MM.1S (cell line): Measurements from ENCODE around the gene STX17.

ENCODE experiments used
- DNase-seq: peaks from one replicate; pipeline ENCODE4 v3.0.0-alpha.2; 2015
- H2AFZ ChIP-seq: fragments of 300-600 bp; sonication (generic); 2 replicates; pipeline ENCODE4 v1.6.0; 2016; ENCODE audit warnings: antibody characterized with exemption, low read length
- H3F3A ChIP-seq: fragments of 300-600 bp; sonication (generic); 2 replicates; pipeline ENCODE4 v1.6.1; 2016; ENCODE audit warnings: mild to moderate bottlenecking, antibody characterized with exemption, low read length, moderate library complexity, mixed read lengths; ENCODE audit not compliant: insufficient read depth
- H3K27ac ChIP-seq: fragments of 300-600 bp; sonication (generic); 2 replicates; pipeline ENCODE4 v1.5.1; 2016; ENCODE audit warnings: mild to moderate bottlenecking, low read length
- H3K27me3 ChIP-seq: fragments of 300-600 bp; sonication (generic); replicated peaks from 2 replicates; pipeline ENCODE4 v1.6.0; 2016; ENCODE audit warnings: low read length; ENCODE audit not compliant: insufficient read depth
- H3K36me3 ChIP-seq: fragments of 300-600 bp; sonication (generic); replicated peaks from 2 replicates; pipeline ENCODE4 v1.6.1; 2016; ENCODE audit warnings: mild to moderate bottlenecking, low read length, mixed read lengths; ENCODE audit not compliant: insufficient read depth
- H3K4me1 ChIP-seq: fragments of 300-600 bp; sonication (generic); 2 replicates; pipeline ENCODE4 v1.6.1; 2016; ENCODE audit warnings: low read length, mixed read lengths
- H3K4me2 ChIP-seq: fragments of 300-600 bp; sonication (generic); 2 replicates; pipeline ENCODE4 v1.6.0; 2016; ENCODE audit warnings: low read depth, low read length
- H3K4me3 ChIP-seq: fragments of 300-600 bp; sonication (generic); 2 replicates; pipeline ENCODE4 v1.5.1; 2016; ENCODE audit warnings: low read length, mixed read lengths
- H3K79me2 ChIP-seq: fragments of 300-600 bp; sonication (generic); 2 replicates; pipeline ENCODE4 v1.6.1; 2016; ENCODE audit warnings: mixed run types, low read length, mixed read lengths
- H3K9ac ChIP-seq: fragments of 300-600 bp; sonication (generic); 2 replicates; pipeline ENCODE4 v1.6.1; 2016; ENCODE audit warnings: low read length, mixed read lengths
- H3K9me2 ChIP-seq: fragments of 300-600 bp; sonication (generic); replicated peaks from 2 replicates; pipeline ENCODE4 v1.6.1; 2016; ENCODE audit warnings: mild to moderate bottlenecking, low read length, mixed read lengths; ENCODE audit not compliant: insufficient read depth
- H3K9me3 ChIP-seq: fragments of 300-600 bp; sonication (generic); replicated peaks from 2 replicates; pipeline ENCODE4 v1.6.1; 2016; ENCODE audit warnings: mild to moderate bottlenecking, low read length, mixed read lengths; ENCODE audit not compliant: insufficient read depth
- H4K20me1 ChIP-seq: fragments of 300-600 bp; sonication (generic); 2 replicates; pipeline ENCODE4 v1.6.1; 2016; ENCODE audit warnings: mild to moderate bottlenecking, low read length, moderate library complexity, mixed read lengths; ENCODE audit not compliant: insufficient read depth
- EZH2 ChIP-seq: fragments of 300-600 bp; sonication (generic); optimal IDR thresholded peaks from 2 replicates; pipeline ENCODE3; 2017; ENCODE audit warnings: low read depth, mild to moderate bottlenecking, antibody characterized with exemption, low read length, mixed read lengths
- EZH2phosphoT487 ChIP-seq: fragments of 300-600 bp; sonication (generic); IDR thresholded peaks from 2 replicates; pipeline ENCODE4 v1.6.1; 2018; ENCODE audit warnings: antibody characterized with exemption, low read length
- TF ChIP-seq, protein P1 (sequence below): fragments of 300-600 bp; sonication (generic); IDR thresholded peaks from 2 replicates; pipeline ENCODE4 v1.5.1; 2016; ENCODE audit warnings: antibody characterized with exemption, low read length, mixed read lengths

Gene STX17

DNA sequence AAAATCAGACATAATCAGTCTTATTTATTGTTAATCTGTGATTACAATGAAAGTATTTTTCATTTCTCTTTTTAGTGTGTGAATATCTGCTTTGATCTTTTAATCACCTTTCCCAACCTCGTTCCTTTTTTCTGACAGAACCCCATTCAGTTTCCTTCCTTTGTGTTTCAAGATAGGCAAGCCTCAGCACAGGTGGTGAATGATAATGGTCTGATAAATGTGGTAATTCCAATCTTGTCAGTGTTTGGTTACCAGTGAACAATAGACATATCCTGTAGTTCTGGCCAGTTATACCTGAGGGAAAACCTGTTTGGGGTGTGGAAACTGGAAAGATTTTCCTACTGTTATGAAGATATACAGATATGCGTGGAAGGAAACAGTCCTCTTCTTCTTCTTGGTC is 13.5 kb downstream of the STX17 start:
- H3K36me3 ChIP-seq, result no peaks in the 10 kb centered on the region; the same call in 1 of the 2 replicates
- H3K9ac ChIP-seq, result no peak overlapping the region
- H4K20me1 ChIP-seq, result no peaks in the 10 kb centered on the region

DNA sequence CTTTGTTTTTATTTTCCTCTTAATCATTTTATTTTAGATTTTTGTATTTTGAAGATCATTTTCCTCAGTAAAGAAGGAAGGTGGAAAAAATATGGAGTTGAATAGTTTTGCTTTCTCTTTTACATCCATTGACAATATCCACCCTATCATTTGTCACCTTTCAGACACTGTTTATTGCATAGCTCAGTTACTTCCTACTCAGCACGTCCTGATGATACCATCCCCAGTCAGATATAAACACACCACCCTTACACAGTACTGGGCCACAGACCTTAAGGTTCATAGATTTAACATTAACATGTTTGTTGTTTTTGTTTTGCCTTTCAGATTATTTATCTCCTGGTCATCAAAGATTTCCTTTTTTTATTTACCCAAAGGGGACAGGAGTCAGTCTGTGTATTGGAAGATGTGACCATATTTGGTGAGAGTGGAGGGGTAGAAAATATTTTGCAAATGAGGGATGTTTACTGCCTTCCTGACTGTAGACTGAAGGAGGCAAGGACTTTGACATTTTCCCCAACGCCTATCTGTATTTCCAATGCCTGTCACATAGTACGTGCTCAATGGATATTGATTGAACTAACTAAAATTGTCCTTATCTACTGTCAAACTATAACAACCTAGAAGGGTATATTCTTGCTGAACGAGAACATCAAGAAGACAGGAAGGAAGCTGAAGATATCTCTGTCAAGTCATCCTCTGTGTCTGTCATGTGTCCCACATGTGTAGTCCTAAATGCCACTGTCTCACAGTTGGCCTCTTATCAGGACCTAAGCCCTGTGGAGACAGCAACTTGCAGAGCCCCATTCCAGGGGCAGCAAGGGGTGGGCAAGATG is 15.6 kb downstream of the STX17 start:
- H3K9me3 ChIP-seq, result no peaks in the 10 kb centered on the region
- H3K36me3 ChIP-seq, result no peaks in the 10 kb centered on the region; the same call in 1 of the 2 replicates
- H3K4me3 ChIP-seq, result no peak overlapping the region
- H3K9ac ChIP-seq, result no peak overlapping the region
- H3F3A ChIP-seq, result no peaks in the 10 kb centered on the region
- H3K4me2 ChIP-seq, result no peak overlapping the region
- H3K27ac ChIP-seq, result no peak overlapping the region
- H4K20me1 ChIP-seq, result no peaks in the 10 kb centered on the region
- no peaks in the 10 kb centered on the region for H3K9me2 ChIP-seq
- no peaks in the 10 kb centered on the region for H3K79me2 ChIP-seq
- H2AFZ ChIP-seq, result no peak overlapping the region
- DNase-seq, result no peak
- H3K4me1 ChIP-seq, result no peaks in the 10 kb centered on the region
- TF ChIP-seq, protein P1, sequence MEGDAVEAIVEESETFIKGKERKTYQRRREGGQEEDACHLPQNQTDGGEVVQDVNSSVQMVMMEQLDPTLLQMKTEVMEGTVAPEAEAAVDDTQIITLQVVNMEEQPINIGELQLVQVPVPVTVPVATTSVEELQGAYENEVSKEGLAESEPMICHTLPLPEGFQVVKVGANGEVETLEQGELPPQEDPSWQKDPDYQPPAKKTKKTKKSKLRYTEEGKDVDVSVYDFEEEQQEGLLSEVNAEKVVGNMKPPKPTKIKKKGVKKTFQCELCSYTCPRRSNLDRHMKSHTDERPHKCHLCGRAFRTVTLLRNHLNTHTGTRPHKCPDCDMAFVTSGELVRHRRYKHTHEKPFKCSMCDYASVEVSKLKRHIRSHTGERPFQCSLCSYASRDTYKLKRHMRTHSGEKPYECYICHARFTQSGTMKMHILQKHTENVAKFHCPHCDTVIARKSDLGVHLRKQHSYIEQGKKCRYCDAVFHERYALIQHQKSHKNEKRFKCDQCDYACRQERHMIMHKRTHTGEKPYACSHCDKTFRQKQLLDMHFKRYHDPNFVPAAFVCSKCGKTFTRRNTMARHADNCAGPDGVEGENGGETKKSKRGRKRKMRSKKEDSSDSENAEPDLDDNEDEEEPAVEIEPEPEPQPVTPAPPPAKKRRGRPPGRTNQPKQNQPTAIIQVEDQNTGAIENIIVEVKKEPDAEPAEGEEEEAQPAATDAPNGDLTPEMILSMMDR, result no peak
- TF ChIP-seq EZH2phosphoT487 (no peak), EZH2 (no peak)
- no peaks in the 10 kb centered on the region for H3K27me3 ChIP-seq

More for the DNA sequence above, 13.5 kb downstream of the STX17 start:
- Histone ChIP-seq H3K4me3 (no peak overlapping the region), H3K27ac (no peak overlapping the region), H3K4me1 (no peaks in the 10 kb centered on the region), H3K27me3 (no peaks in the 10 kb centered on the region), H3K79me2 (no peaks in the 10 kb centered on the region), H2AFZ (no peak overlapping the region), H3F3A (no peaks in the 10 kb centered on the region), H3K4me2 (no peak overlapping the region), H3K9me3 (no peaks in the 10 kb centered on the region), H3K9me2 (no peaks in the 10 kb centered on the region)
- TF ChIP-seq EZH2, result no peak
- TF ChIP-seq EZH2phosphoT487, result no peak
- TF ChIP-seq, protein P1, result no peak
- no peak for DNase-seq

DNA sequence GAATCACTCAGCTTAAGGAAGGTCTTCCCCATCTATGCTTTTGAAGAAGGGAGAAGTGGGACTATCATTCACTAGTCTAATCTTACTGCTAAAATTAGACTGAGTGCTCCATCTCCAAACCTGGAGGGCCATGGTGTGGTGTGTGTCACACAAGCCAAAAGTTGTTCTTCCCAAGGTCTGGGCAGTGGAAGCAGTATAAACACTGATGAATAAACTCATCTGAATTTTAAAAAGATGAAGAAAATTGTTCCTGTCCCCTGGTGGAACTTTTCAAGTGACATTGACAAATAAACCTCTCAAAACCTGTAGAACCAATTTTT is 16.2 kb downstream of the STX17 start:
- no peak for TF ChIP-seq EZH2
- TF ChIP-seq EZH2phosphoT487, result no peak
- TF ChIP-seq, protein P1, result no peak
- DNase-seq, result no peak
- H3K27me3 ChIP-seq, result no peaks in the 10 kb centered on the region
- no peak overlapping the region for H3K9ac ChIP-seq
- H3F3A ChIP-seq, result no peaks in the 10 kb centered on the region
- H3K4me3 ChIP-seq, result no peak overlapping the region
- no peak overlapping the region for H2AFZ ChIP-seq
- no peaks in the 10 kb centered on the region for H3K4me1 ChIP-seq
- no peaks in the 10 kb centered on the region for H3K79me2 ChIP-seq
- no peaks in the 10 kb centered on the region; the same call in 1 of the 2 replicates for H3K36me3 ChIP-seq
- H4K20me1 ChIP-seq, result no peaks in the 10 kb centered on the region
- no peak overlapping the region for H3K27ac ChIP-seq
- no peaks in the 10 kb centered on the region for H3K9me2 ChIP-seq
- H3K4me2 ChIP-seq, result no peak overlapping the region
- no peaks in the 10 kb centered on the region for H3K9me3 ChIP-seq
